GM11168 (cell line): ENCODE results near the gene TTC33.

Source experiments
- in situ Hi-C: fragments of 300-500 bp; cut with MboI; formaldehyde crosslinking; loops from one replicate; pipeline ENCODE4 v1.12.0; 2022; ENCODE audit warnings: low sequenced_read_pairs; ENCODE audit not compliant: unreplicated experiment

TTC33 gene

GRCh38 chr5:40682154-40683017 is 73.4 kb downstream of the TTC33 start:
- in situ Hi-C loops, result loop anchor here (25.0 kb wide), 2 partner anchors 970 to 1095 kb away; no protein-coding TSS in a partner anchor

- in situ Hi-C loops, result loop anchor here (25.0 kb wide), 2 partner anchors 969 to 1094 kb away; no protein-coding TSS in a partner anchor
Measured at GRCh38 chr5:40681363-40682153, 74.2 kb downstream of the TTC33 start.

GRCh38 chr5:40680741-40681362 is 74.9 kb downstream of the TTC33 start:
- in situ Hi-C loops, result loop anchor here (25.0 kb wide), 2 partner anchors 969 to 1094 kb away; no protein-coding TSS in a partner anchor

GRCh38 chr5:40679913-40680681 is 75.7 kb downstream of the TTC33 start, which contains the start of gene PTGER4:
PTGER4 (plus strand) TSS chr5:40679915; CDS start chr5:40680994, 1,079 bp downstream.
- in situ Hi-C loops, result loop anchor here (25.0 kb wide), 2 partner anchors 968 to 1093 kb away; no protein-coding TSS in a partner anchor

GRCh38 chr5:40679148-40679912 is 76.4 kb downstream of the TTC33 start:
- in situ Hi-C loops, result loop anchor here (25.0 kb wide), 2 partner anchors 967 to 1092 kb away; no protein-coding TSS in a partner anchor

GRCh38 chr5:40678460-40679147 is 77.2 kb downstream of the TTC33 start:
- in situ Hi-C loops, result loop anchor here (25.0 kb wide), 2 partner anchors 966 to 1091 kb away; no protein-coding TSS in a partner anchor

GRCh38 chr5:40678026-40678425 is 77.7 kb downstream of the TTC33 start:
- in situ Hi-C loops, result loop anchor here (25.0 kb wide), 2 partner anchors 966 to 1091 kb away; no protein-coding TSS in a partner anchor

GRCh38 chr5:40677456-40677855 is 78.3 kb downstream of the TTC33 start:
- in situ Hi-C loops, result loop anchor here (25.0 kb wide), 2 partner anchors 965 to 1090 kb away; no protein-coding TSS in a partner anchor

GRCh38 chr5:40676613-40677343 is 79.0 kb downstream of the TTC33 start:
- in situ Hi-C loops, result loop anchor here (25.0 kb wide), 2 partner anchors 964 to 1089 kb away; no protein-coding TSS in a partner anchor

- in situ Hi-C loops, result loop anchor here (25.0 kb wide), 2 partner anchors 963 to 1088 kb away; no protein-coding TSS in a partner anchor
Measured at GRCh38 chr5:40675396-40676133, 80.2 kb downstream of the TTC33 start.

GRCh38 chr5:40674661-40675235 is 81.0 kb downstream of the TTC33 start:
- in situ Hi-C loops, result loop anchor here (25.0 kb wide), 3 partner anchors 187 to 1087 kb away; no protein-coding TSS in a partner anchor

GRCh38 chr5:40672425-40672824 is 83.3 kb downstream of the TTC33 start:
- in situ Hi-C loops, result loop anchor here (25.0 kb wide), 1 partner anchor 185 kb away; no protein-coding TSS in a partner anchor

- in situ Hi-C loops, result loop anchor here (25.0 kb wide), 1 partner anchor 182 kb away; no protein-coding TSS in a partner anchor
Measured at GRCh38 chr5:40669606-40670390, 86.0 kb downstream of the TTC33 start.

GRCh38 chr5:40667161-40667663 is 88.5 kb downstream of the TTC33 start:
- in situ Hi-C loops, result loop anchor here (25.0 kb wide), 1 partner anchor 180 kb away; no protein-coding TSS in a partner anchor

GRCh38 chr5:40666657-40667056 is 89.1 kb downstream of the TTC33 start:
- in situ Hi-C loops, result loop anchor here (25.0 kb wide), 1 partner anchor 179 kb away; no protein-coding TSS in a partner anchor
